ENCODE data around the gene TNRC6C. TPM values are rescaled to one million over a fixed set of nuclear protein-coding genes. Genes with fewer than 3 reads are reported as not detected.

The TNRC6C gene
- total and polyA plus RNA-seq, 2 of the 13 experiments (the other 11 are each of a cell fraction or from before 2014, with no cell fraction given), result 0.66 to 4.9 TPM

DNA sequence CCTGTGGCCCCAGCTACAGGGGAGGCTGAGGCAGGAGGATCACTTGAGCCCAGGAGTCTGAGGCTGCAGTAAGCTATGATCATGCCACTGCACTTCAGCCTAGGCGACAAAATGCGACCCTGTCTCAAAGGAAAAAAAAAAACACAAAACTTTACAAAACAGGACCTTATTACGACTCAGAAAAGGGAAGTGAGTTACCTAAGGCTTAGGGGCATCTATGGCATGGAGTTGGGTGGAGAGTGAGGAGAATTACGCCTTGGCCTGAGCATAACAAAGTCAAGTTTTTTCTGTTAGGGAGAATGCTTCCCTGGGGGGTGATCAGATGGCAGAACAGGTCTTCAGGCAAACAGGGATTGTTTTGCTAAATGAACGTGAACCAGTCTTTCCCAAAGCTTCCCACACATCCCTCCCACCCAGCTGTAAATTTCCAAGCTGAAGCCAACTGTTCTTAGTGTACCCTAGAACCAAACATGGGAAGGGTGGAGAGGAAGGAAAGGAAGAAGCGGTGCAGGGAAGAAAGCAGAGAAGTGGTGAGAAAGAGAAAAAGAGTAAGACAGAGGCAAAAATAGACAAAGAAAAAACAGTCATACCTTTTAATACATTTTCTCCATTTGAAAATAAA is 24.6 kb upstream of the TNRC6C start:
- ChIA-PET CTCF (ENCODE audit: low intra/inter-chr PET ratio, low total read pairs) (no interaction called here), POLR2A (interaction anchor here (0.7 to 1.5 kb wide), 2 partner anchors 24 to 25 kb away, joined by 3 to 7 read pairs; partner anchors contain the start of gene TNRC6C)
- H3K36me3 ChIP-seq (replicated peaks in 1 of 2; ENCODE audit: control insufficient read depth in 1 of 2, insufficient read depth in 2 of 2, low read length in 2 of 2), result no peaks in the 10 kb centered on the region
- H3K27me3 ChIP-seq (ENCODE audit: control insufficient read depth in 1 of 2, insufficient read depth in 2 of 2, low read length in 2 of 2), result peaks cover 7 to 50% of the 10 kb centered on the region in 2 experiments; a peak in 3 of 5 replicates
- no peaks in the 10 kb centered on the region for H4K20me1 ChIP-seq (ENCODE audit: insufficient read depth, low read length)
- DNase-seq (ENCODE audit: low spot score) (no peak), ATAC-seq (no peak), FAIRE-seq (no peak)
- intact Hi-C loops (cut with micrococcal nuclease; ENCODE audit: unreplicated experiment) (no loop called here), in situ Hi-C loops (cut with HindIII; ENCODE audit: extremely low pct_ligation_motif_present, low pct_unique_long_range_greater_than_20kb) (no loop called here)
- H3K79me2 ChIP-seq (ENCODE audit: insufficient read depth, low read length), result no peaks in the 10 kb centered on the region
- 65% methylated on average over 6 of the region's 6 CpGs for WGBS (ENCODE audit: low lambda C conversion rate)
- TF ChIP-seq ZXDC (CRISPR knock-in tag; IDR thresholded peaks at IDR 0.05), result no peak
- TF ChIP-seq, protein P1, sequence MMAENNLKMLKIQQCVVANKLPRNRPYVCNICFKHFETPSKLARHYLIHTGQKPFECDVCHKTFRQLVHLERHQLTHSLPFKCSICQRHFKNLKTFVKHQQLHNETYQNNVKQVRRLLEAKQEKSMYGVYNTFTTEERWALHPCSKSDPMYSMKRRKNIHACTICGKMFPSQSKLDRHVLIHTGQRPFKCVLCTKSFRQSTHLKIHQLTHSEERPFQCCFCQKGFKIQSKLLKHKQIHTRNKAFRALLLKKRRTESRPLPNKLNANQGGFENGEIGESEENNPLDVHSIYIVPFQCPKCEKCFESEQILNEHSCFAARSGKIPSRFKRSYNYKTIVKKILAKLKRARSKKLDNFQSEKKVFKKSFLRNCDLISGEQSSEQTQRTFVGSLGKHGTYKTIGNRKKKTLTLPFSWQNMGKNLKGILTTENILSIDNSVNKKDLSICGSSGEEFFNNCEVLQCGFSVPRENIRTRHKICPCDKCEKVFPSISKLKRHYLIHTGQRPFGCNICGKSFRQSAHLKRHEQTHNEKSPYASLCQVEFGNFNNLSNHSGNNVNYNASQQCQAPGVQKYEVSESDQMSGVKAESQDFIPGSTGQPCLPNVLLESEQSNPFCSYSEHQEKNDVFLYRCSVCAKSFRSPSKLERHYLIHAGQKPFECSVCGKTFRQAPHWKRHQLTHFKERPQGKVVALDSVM (CRISPR knock-in tag; IDR thresholded peaks at IDR 0.05), result 0 out of 2 replicates have a peak, but pooled peaks have one; percentile 18
- no peak for TF ChIP-seq PLRG1 (conservative IDR thresholded peaks at IDR 0.05)
- no peak for TF ChIP-seq KLF13 (CRISPR knock-in tag; IDR thresholded peaks at IDR 0.05)
- TF ChIP-seq ZNF781 (CRISPR knock-in tag; IDR thresholded peaks at IDR 0.05; ENCODE audit: borderline replicate concordance, not compliant biosample characterization), result no peak
- no peak for TF ChIP-seq ZC3H4 (CRISPR knock-in tag; IDR thresholded peaks at IDR 0.05; ENCODE audit: borderline replicate concordance)
- TF ChIP-seq MXD4 (CRISPR knock-in tag; IDR thresholded peaks at IDR 0.05), result no peak
- H3K4me2 ChIP-seq (ENCODE audit: low read depth, low read length), result no peak overlapping the region
- H3K9ac ChIP-seq (ENCODE audit: insufficient read depth, low read depth, low read length), result no peak overlapping the region
- H3K4me1 ChIP-seq (ENCODE audit: insufficient read depth, low read length), result peaks cover 15% of the 10 kb centered on the region
- H2AFZ ChIP-seq (ENCODE audit: low read length), result no peak overlapping the region
- H3K27ac ChIP-seq (ENCODE audit: extremely low read length, insufficient read depth, low read length), result no peak overlapping the region
- BruUV-seq (replicated peaks), result no TSS peak
- no peaks in the 10 kb centered on the region for H3K9me3 ChIP-seq (ENCODE audit: low read length)
- no peak overlapping the region for H3K4me3 ChIP-seq (replicated peaks in 1 of 3; ENCODE audit: insufficient read depth in 1 of 3, low read depth in 2 of 3, low read length in 3 of 3)
